ENCODE data around the gene TGFB2. TPM values are rescaled to one million over a fixed set of nuclear protein-coding genes. Genes with fewer than 3 reads are reported as not detected.

Gene TGFB2
- total and polyA plus RNA-seq, 2 donors (not counting 3 experiments of a cell fraction or from before 2014, with no cell fraction given) = 21.2 to 43.5 TPM

DNA sequence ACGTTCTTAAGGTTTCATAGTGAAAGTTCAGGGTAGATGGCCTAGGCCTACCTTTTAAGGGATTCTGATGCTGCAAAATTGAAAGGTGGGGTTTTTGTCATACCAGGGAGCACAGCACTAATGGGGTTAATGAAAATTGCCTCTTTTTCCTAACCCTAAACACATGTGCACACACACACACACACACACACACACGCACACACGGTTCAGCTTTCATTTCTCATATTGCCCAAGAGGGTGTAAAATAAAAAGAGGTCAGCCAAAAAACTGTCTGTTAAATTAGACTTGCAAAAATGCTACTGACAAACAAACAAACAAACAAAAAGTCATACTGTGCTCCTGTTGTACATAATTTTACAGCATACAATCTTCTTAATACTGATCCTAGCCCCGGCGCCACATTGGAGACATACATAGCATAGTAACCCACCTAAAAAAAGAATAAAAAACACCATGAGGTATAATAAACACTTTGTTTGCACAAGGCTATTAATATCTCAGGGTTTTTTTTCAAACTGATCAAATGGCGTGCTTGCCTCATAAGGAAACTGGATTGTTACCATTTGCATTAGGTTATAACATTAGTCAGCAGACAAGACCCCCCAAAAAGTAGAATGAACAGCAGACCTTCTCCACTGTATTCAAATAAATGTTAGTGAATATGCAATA lies 69.1 kb downstream of the TGFB2 start:
- BruUV-seq (replicated peaks) = no TSS peak
- H3K4me3 ChIP-seq (replicated peaks in 1 of 3; ENCODE audit: insufficient read depth in 1 of 3, low read depth in 1 of 3, low read length in 3 of 3) = no peak overlapping the region
- H3K9ac ChIP-seq (replicated peaks; ENCODE audit: extremely low read depth, insufficient read depth, low read length) = no peak overlapping the region
- no peak overlapping the region for H3K4me2 ChIP-seq (ENCODE audit: insufficient read depth, low read length)
- dilution Hi-C loops (cut with MboI; ENCODE audit: extremely low pct_ligation_motif_present, low sequenced_read_pairs) = no loop called here
- FAIRE-seq (no peak), DNase-seq (ENCODE audit: low read depth, low spot score) (no peak)
- H3K27ac ChIP-seq (ENCODE audit: insufficient read depth, low read depth, low read length) = no peak overlapping the region
- H3K36me3 ChIP-seq (ENCODE audit: control insufficient read depth in 2 of 2, extremely low read depth in 1 of 2, insufficient read depth in 2 of 2, low read length in 2 of 2) = no peaks in the 10 kb centered on the region
- no peak for TF ChIP-seq POLR2A (IDR thresholded peaks at IDR 0.05; ENCODE audit: low read depth, low read length)
- no peak for TF ChIP-seq EZH2 (IDR thresholded peaks at IDR 0.05; ENCODE audit: borderline replicate concordance, low read depth, low read length, severe bottlenecking)
- TF ChIP-seq JUN (IDR thresholded peaks at IDR 0.05; ENCODE audit: borderline replicate concordance, insufficient read depth, insufficient read length, low read depth) = no peak
- no peak for TF ChIP-seq GATA2 (IDR thresholded peaks at IDR 0.05; ENCODE audit: insufficient read depth, insufficient read length, low read depth, low read length)
- TF ChIP-seq FOS (IDR thresholded peaks at IDR 0.05; ENCODE audit: borderline replicate concordance, insufficient read depth, low read length) = no peak
- TF ChIP-seq POLR2AphosphoS5 (IDR thresholded peaks at IDR 0.05; ENCODE audit: insufficient read depth, low read depth, low read length) = no peak
- no peaks in the 10 kb centered on the region for H3K9me3 ChIP-seq (replicated peaks; ENCODE audit: control insufficient read depth, insufficient read depth, low read length)
- CTCF ChIA-PET = no interaction called here
- no peaks in the 10 kb centered on the region for H4K20me1 ChIP-seq (replicated peaks; ENCODE audit: control insufficient read depth, extremely low read depth, insufficient read depth, low read length)
- no peaks in the 10 kb centered on the region for H3K9me1 ChIP-seq (replicated peaks; ENCODE audit: control insufficient read depth, extremely low read depth, insufficient read depth, low read length)
- intact Hi-C loops (cut with micrococcal nuclease) = no loop called here
- H3K27me3 ChIP-seq (ENCODE audit: control insufficient read depth in 2 of 2, insufficient read depth in 2 of 2, low read length in 2 of 2) = no peaks in the 10 kb centered on the region
- no peak overlapping the region for H2AFZ ChIP-seq (ENCODE audit: low read depth, low read length)
- POLR2A ChIA-PET = no interaction called here
- H3K4me1 ChIP-seq (ENCODE audit: control insufficient read depth, extremely low read depth, insufficient read depth, low read length) = no peaks in the 10 kb centered on the region
- H3K79me2 ChIP-seq (ENCODE audit: control insufficient read depth, insufficient read depth, low read length) = no peaks in the 10 kb centered on the region

GRCh38 chr1:218415726-218416125 lies 70.6 kb downstream of the TGFB2 start:
- intact Hi-C loops (cut with micrococcal nuclease) (no loop called here), dilution Hi-C loops (cut with MboI; ENCODE audit: extremely low pct_ligation_motif_present, low sequenced_read_pairs) (no loop called here)
- no peaks in the 10 kb centered on the region for H4K20me1 ChIP-seq (replicated peaks; ENCODE audit: control insufficient read depth, extremely low read depth, insufficient read depth, low read length)
- TF ChIP-seq POLR2A (IDR thresholded peaks at IDR 0.05; ENCODE audit: low read depth, low read length) (no peak), EZH2 (IDR thresholded peaks at IDR 0.05; ENCODE audit: borderline replicate concordance, low read depth, low read length, severe bottlenecking) (no peak), MYC (IDR thresholded peaks at IDR 0.05; ENCODE audit: low read depth, low read length) (no peak), GATA2 (IDR thresholded peaks at IDR 0.05; ENCODE audit: insufficient read depth, insufficient read length, low read depth, low read length) (no peak), JUN (IDR thresholded peaks at IDR 0.05; ENCODE audit: borderline replicate concordance, insufficient read depth, insufficient read length, low read depth) (no peak), FOS (IDR thresholded peaks at IDR 0.05; ENCODE audit: borderline replicate concordance, insufficient read depth, low read length) (no peak), POLR2AphosphoS5 (IDR thresholded peaks at IDR 0.05; ENCODE audit: insufficient read depth, low read depth, low read length) (no peak)
- TF ChIP-seq, protein P1, sequence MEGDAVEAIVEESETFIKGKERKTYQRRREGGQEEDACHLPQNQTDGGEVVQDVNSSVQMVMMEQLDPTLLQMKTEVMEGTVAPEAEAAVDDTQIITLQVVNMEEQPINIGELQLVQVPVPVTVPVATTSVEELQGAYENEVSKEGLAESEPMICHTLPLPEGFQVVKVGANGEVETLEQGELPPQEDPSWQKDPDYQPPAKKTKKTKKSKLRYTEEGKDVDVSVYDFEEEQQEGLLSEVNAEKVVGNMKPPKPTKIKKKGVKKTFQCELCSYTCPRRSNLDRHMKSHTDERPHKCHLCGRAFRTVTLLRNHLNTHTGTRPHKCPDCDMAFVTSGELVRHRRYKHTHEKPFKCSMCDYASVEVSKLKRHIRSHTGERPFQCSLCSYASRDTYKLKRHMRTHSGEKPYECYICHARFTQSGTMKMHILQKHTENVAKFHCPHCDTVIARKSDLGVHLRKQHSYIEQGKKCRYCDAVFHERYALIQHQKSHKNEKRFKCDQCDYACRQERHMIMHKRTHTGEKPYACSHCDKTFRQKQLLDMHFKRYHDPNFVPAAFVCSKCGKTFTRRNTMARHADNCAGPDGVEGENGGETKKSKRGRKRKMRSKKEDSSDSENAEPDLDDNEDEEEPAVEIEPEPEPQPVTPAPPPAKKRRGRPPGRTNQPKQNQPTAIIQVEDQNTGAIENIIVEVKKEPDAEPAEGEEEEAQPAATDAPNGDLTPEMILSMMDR (IDR thresholded peaks at IDR 0.05; ENCODE audit: extremely low read depth in 1 of 2, insufficient read depth in 1 of 2, low read depth in 1 of 2, low read length in 2 of 2) = no peak
- TF ChIP-seq, protein P2, sequence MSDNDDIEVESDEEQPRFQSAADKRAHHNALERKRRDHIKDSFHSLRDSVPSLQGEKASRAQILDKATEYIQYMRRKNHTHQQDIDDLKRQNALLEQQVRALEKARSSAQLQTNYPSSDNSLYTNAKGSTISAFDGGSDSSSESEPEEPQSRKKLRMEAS (IDR thresholded peaks at IDR 0.05; ENCODE audit: insufficient read depth, insufficient read length) = no peak
- H2AFZ ChIP-seq (ENCODE audit: low read depth, low read length) = no peak overlapping the region
- FAIRE-seq = no peak
- H3K79me2 ChIP-seq (ENCODE audit: control insufficient read depth, insufficient read depth, low read length) = no peaks in the 10 kb centered on the region
- DNase-seq (ENCODE audit: low read depth, low spot score) = no peak
- H3K36me3 ChIP-seq (ENCODE audit: control insufficient read depth in 2 of 2, extremely low read depth in 1 of 2, insufficient read depth in 2 of 2, low read length in 2 of 2) = no peaks in the 10 kb centered on the region
- no peak overlapping the region for H3K4me2 ChIP-seq (ENCODE audit: insufficient read depth, low read length)
- H3K27me3 ChIP-seq (ENCODE audit: control insufficient read depth in 2 of 2, insufficient read depth in 2 of 2, low read length in 2 of 2) = no peaks in the 10 kb centered on the region
- CTCF ChIA-PET = no interaction called here
- H3K9me3 ChIP-seq (replicated peaks; ENCODE audit: control insufficient read depth, insufficient read depth, low read length) = no peaks in the 10 kb centered on the region
- POLR2A ChIA-PET = no interaction called here
- no peaks in the 10 kb centered on the region for H3K4me1 ChIP-seq (ENCODE audit: control insufficient read depth, extremely low read depth, insufficient read depth, low read length)
- no peaks in the 10 kb centered on the region for H3K9me1 ChIP-seq (replicated peaks; ENCODE audit: control insufficient read depth, extremely low read depth, insufficient read depth, low read length)
- H3K4me3 ChIP-seq (replicated peaks in 1 of 3; ENCODE audit: insufficient read depth in 1 of 3, low read depth in 1 of 3, low read length in 3 of 3) = no peak overlapping the region
- no TSS peak for BruUV-seq (replicated peaks)
- H3K9ac ChIP-seq (replicated peaks; ENCODE audit: extremely low read depth, insufficient read depth, low read length) = no peak overlapping the region
- no peak overlapping the region for H3K27ac ChIP-seq (ENCODE audit: insufficient read depth, low read depth, low read length)
